ENCODE results near the gene SLC24A3. TPM values are rescaled to one million over a fixed set of nuclear protein-coding genes. Genes with fewer than 3 reads are reported as not detected.

Gene SLC24A3
- total RNA-seq, 4 donors from 2014 or later, result 2.3 to 6.9 (median 5.4) TPM

- DNase-seq (ENCODE audit: low spot score in 2 of 2), result peak; percentile 76 to 93
- WGBS, 2 donors, result 15 to 27% methylated on average over 5 of the region's 5 CpGs
- intact Hi-C loops (cut with DNase I; ENCODE audit: low total_unique reads), result no loop called here
- TF ChIP-seq POLR2A (IDR thresholded peaks at IDR 0.05) (no peak), CTCF (IDR thresholded peaks at IDR 0.05) (no peak)
- H3K4me3 ChIP-seq (ENCODE audit: low read depth, poor library complexity, severe bottlenecking), result no peak overlapping the region
These were observed 40.1 kb downstream of the SLC24A3 start for GRCh38 chr20:19252451-19253120.

GRCh38 chr20:19253316-19253715 is 40.9 kb downstream of the SLC24A3 start:
- intact Hi-C loops (cut with DNase I; ENCODE audit: low total_unique reads), result no loop called here
- 67 to 68% methylated on average over 5 of the region's 5 CpGs for whole genome bisulfite sequencing, 2 donors
- DNase-seq (ENCODE audit: low spot score in 2 of 2), result no peak
- TF ChIP-seq CTCF (IDR thresholded peaks at IDR 0.05) (no peak), POLR2A (IDR thresholded peaks at IDR 0.05) (no peak)
- H3K4me3 ChIP-seq (ENCODE audit: low read depth, poor library complexity, severe bottlenecking), result no peak overlapping the region

- no peak for DNase-seq (ENCODE audit: low spot score in 2 of 2)
- no peak overlapping the region for H3K4me3 ChIP-seq (ENCODE audit: low read depth, poor library complexity, severe bottlenecking)
- intact Hi-C loops (cut with DNase I; ENCODE audit: low total_unique reads), result no loop called here
- WGBS, 2 donors, result 56 to 70% methylated on average over 13 of the region's 13 CpGs
- no peak for TF ChIP-seq POLR2A (IDR thresholded peaks at IDR 0.05)
- TF ChIP-seq CTCF (IDR thresholded peaks at IDR 0.05), result no peak
These were observed 41.7 kb downstream of the SLC24A3 start for GRCh38 chr20:19253916-19254820.

- 41 to 43% methylated on average over 4 of the region's 4 CpGs for WGBS, 2 donors
- TF ChIP-seq CTCF (IDR thresholded peaks at IDR 0.05) (no peak), POLR2A (IDR thresholded peaks at IDR 0.05) (no peak)
- no peak for DNase-seq (ENCODE audit: low spot score in 2 of 2)
- H3K4me3 ChIP-seq (ENCODE audit: low read depth, poor library complexity, severe bottlenecking), result no peak overlapping the region
- intact Hi-C loops (cut with DNase I; ENCODE audit: low total_unique reads), result no loop called here
These were observed 42.5 kb downstream of the SLC24A3 start for GRCh38 chr20:19254956-19255355.

- peak in 1 of 2 donors; percentile 9 for DNase-seq (ENCODE audit: low spot score in 2 of 2)
- H3K4me3 ChIP-seq (ENCODE audit: low read depth, poor library complexity, severe bottlenecking), result no peak overlapping the region
- WGBS, 2 donors, result 83 to 88% methylated on average over 2 of the region's 2 CpGs
- no peak for TF ChIP-seq CTCF (IDR thresholded peaks at IDR 0.05)
- no peak for TF ChIP-seq POLR2A (IDR thresholded peaks at IDR 0.05)
- intact Hi-C loops (cut with DNase I; ENCODE audit: low total_unique reads), result no loop called here
These were observed 43.6 kb downstream of the SLC24A3 start for GRCh38 chr20:19256085-19256484.
